Lower leg skin (tissue), 4 donors: Measurements from ENCODE around the gene ADPRH. TPM values are rescaled to one million over a fixed set of nuclear protein-coding genes. Genes with fewer than 3 reads are reported as not detected.

Source experiments
- DNase-seq, 2 donors: peaks; one replicate each; pipeline ENCODE4 v3.0.0-alpha.2; 2019; ENCODE audit warnings: low spot score in 2 of 2
- H3K4me3 ChIP-seq: fragments of 200-600 bp; sonication (generic); 2 replicates; pipeline ENCODE4 v1.5.1; 2017; ENCODE audit warnings: mild to moderate bottlenecking, low read depth; ENCODE audit not compliant: poor library complexity, severe bottlenecking
- POLR2A ChIP-seq, 2 donors: fragments of 450-650 bp; IDR thresholded peaks; one replicate each; pipeline ENCODE4 v1.6.1; 2016 to 2017; ENCODE audit warnings: antibody characterized with exemption in 2 of 2, mild to moderate bottlenecking in 1 of 2, moderate library complexity in 1 of 2
- WGBS, 2 donors: methylation state at CpG; one replicate each; pipeline ENCODE4 v1.1.5; 2018; 5-methylcytosine and 5-hydroxymethylcytosine counted together
- intact Hi-C: fragments of 100-400 bp; cut with DNase I; formaldehyde crosslinking; loops from one replicate; pipeline ENCODE4 v1.15.0; 2023; ENCODE audit warnings: low total_unique reads
- total RNA-seq, 4 donors: library from RNA; depleted of rRNA; stranded (reverse); fragments of >200 nt; gene quantifications; one replicate each; pipeline ENCODE4 v1.1.0, GENCODE V29; 2016
- TF ChIP-seq, protein P1 (sequence below), 3 donors: fragments of 450-650 bp; IDR thresholded peaks; one replicate each; pipeline ENCODE4 v1.5.1; 2016; ENCODE audit warnings: antibody characterized with exemption in 3 of 3, mild to moderate bottlenecking in 3 of 3, moderate library complexity in 2 of 3

ADPRH gene
- total RNA-seq, 4 donors from 2014 or later: 1.1 to 3.6 (median 2.1) TPM

DNA sequence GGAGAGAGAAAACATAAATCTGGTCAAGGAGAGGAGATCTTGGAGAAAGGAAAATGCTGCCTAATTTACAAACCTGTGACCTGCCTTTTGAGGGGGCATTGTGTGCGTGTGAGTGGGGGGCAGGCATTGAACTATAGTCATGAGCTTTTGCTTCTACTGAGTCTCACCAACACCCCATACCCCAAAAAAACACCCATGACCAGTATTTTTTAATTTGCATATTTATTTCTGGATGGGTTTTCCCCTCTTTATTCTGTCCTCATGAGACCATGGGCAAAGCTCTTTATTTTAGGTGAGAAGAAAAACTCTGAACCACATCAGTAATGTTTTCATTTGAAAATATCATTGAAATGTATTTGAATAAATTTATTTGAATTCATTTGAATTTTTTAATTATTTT, 40.5 kb upstream of the ADPRH start:
- DNase-seq: no peak
- TF ChIP-seq POLR2A (IDR thresholded peaks at IDR 0.05): no peak
- TF ChIP-seq, protein P1, sequence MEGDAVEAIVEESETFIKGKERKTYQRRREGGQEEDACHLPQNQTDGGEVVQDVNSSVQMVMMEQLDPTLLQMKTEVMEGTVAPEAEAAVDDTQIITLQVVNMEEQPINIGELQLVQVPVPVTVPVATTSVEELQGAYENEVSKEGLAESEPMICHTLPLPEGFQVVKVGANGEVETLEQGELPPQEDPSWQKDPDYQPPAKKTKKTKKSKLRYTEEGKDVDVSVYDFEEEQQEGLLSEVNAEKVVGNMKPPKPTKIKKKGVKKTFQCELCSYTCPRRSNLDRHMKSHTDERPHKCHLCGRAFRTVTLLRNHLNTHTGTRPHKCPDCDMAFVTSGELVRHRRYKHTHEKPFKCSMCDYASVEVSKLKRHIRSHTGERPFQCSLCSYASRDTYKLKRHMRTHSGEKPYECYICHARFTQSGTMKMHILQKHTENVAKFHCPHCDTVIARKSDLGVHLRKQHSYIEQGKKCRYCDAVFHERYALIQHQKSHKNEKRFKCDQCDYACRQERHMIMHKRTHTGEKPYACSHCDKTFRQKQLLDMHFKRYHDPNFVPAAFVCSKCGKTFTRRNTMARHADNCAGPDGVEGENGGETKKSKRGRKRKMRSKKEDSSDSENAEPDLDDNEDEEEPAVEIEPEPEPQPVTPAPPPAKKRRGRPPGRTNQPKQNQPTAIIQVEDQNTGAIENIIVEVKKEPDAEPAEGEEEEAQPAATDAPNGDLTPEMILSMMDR (IDR thresholded peaks at IDR 0.05): no peak
- H3K4me3 ChIP-seq: no peak overlapping the region
- intact Hi-C loops: no loop called here
- WGBS, 2 donors: 87 to 100% methylated on average over 1 of the region's 1 CpG

DNA sequence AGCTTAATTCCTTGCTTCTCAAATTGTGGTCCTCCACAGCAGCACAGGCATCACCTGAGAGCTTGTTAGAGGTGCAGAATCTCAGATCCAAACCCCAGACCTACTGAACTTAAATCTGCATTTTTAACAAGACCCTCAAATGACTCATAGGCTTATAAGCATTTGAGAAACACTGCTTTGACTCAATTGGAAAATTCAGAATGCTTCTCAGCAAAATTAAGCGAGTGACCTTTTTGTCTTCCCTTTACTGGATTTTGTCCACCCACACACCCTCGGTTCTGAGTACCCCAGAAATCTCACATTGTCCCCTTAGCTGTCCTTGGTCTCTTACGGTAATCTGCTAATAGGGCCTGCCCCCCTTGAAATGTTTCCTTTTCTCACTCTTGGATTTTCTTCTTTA, 37.7 kb upstream of the ADPRH start:
- no peak for DNase-seq
- no peak overlapping the region for H3K4me3 ChIP-seq
- 79% methylated on average over 3 of the region's 3 CpGs for WGBS, 2 donors
- intact Hi-C loops: no loop called here
- TF ChIP-seq, protein P1 (IDR thresholded peaks at IDR 0.05): no peak
- no peak for TF ChIP-seq POLR2A (IDR thresholded peaks at IDR 0.05)

DNA sequence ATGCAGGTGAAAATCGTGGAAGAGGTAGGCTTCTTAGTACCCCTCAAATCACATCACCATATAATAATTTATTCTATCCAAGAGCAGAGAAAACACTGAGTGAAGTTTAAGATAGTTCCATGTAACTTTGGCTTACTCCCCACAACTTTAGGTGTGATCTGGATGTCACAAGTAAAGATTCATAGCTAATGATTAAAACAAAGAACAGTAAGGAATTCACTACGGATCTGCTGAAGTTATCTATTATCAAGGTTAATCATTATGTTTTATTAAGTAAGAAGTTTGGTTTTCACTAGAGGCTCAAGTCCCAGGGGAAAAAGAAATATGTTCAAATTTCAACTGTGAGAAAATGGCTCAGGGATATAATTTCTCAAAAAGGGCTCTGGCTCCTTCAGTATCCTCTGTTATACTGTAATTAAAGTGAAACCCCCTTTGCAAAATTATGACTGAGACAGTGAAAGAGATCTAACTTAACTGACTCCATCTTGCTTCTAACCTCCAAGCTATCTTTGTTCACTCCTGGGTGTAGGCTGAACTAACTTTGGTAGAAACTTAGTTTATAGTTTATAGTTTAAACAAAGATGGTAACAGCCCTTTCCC, 37.0 kb upstream of the ADPRH start:
- H3K4me3 ChIP-seq: no peak overlapping the region
- DNase-seq: no peak
- 73 to 78% methylated on average over 2 of the region's 2 CpGs for WGBS, 2 donors
- intact Hi-C loops: no loop called here
- TF ChIP-seq, protein P1 (IDR thresholded peaks at IDR 0.05): no peak
- TF ChIP-seq POLR2A (IDR thresholded peaks at IDR 0.05): no peak

DNA sequence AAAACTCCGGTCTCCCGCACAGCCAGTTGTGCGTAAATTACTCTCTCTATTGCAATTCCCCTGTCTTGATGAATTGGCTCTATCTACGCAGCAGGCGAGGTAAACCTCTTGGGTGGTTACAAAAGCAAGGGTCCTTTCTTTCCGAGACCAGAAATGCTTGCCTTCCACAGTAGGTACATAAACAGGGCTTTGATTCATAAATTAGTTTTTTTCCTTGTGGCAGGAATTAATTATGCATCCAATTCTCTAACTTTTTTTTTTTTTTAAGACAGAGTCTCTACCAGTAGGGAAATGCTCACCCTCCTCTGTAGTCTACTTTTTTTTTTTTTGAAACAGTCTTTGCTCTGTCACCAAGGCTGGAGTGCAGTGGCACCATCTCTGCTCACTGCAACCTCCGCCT, 36.1 kb upstream of the ADPRH start:
- no peak for DNase-seq
- WGBS, 2 donors: 92 to 97% methylated on average over 7 of the region's 7 CpGs
- TF ChIP-seq POLR2A (IDR thresholded peaks at IDR 0.05): no peak
- TF ChIP-seq, protein P1 (IDR thresholded peaks at IDR 0.05): no peak
- intact Hi-C loops: no loop called here
- H3K4me3 ChIP-seq: no peak overlapping the region

DNA sequence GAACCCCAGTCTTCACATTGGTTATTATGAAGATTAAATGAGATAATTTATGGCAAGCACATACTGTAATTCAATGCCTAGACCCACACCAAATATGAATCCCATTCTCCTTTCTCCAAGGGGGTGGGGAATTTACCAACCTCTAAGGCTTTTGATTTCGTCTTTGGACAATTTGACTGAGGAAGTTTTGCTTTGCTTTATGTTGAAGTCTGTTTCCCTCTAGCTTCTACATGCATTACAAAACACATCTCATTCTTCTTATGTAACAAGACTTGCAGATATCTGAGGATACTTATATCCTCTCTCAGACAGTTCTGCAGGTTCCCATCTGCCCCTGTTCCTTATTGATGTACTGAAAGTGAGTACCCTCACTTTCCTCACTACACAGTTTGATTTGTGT, 32.1 kb upstream of the ADPRH start:
- no peak for TF ChIP-seq POLR2A (IDR thresholded peaks at IDR 0.05)
- TF ChIP-seq, protein P1 (IDR thresholded peaks at IDR 0.05): no peak
- no peak for DNase-seq
- no peak overlapping the region for H3K4me3 ChIP-seq
- intact Hi-C loops: no loop called here
- WGBS, 2 donors: 66 to 85% methylated on average over 1 of the region's 1 CpG

DNA sequence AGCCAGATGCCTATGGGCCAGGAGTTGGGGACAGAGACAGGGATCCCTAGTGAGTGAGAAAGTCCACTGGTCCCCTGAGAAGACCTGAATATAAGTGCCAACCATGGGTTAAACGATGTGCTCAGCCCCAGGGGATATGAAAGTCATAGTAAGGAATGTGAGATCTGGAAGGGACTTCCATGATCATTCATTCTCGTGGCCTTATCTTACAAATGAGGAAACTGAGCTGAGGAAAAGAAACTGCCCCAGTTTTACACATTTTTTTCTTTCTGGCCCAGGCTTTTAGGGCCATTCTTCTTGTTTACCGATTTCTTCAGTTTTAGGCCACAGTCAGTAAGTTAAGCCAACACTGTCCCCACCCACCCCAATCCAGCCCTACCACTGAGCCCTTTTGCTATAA, 31.0 kb upstream of the ADPRH start:
- no peak for DNase-seq
- 29 to 57% methylated on average over 3 of the region's 3 CpGs for WGBS, 2 donors
- no peak for TF ChIP-seq POLR2A (IDR thresholded peaks at IDR 0.05)
- TF ChIP-seq, protein P1 (IDR thresholded peaks at IDR 0.05): no peak
- no peak overlapping the region for H3K4me3 ChIP-seq
- intact Hi-C loops: no loop called here
